Measurements from ENCODE around the gene RASIP1.
A peak's percentile ranks its signal among the peaks of the same experiment; 100 is the strongest.
"Not testable (repeated sequence)": the region's sequence is repeated elsewhere in the genome, so short reads cannot be mapped to it uniquely, and the experiment has no call there.

RASIP1 gene

DNA sequence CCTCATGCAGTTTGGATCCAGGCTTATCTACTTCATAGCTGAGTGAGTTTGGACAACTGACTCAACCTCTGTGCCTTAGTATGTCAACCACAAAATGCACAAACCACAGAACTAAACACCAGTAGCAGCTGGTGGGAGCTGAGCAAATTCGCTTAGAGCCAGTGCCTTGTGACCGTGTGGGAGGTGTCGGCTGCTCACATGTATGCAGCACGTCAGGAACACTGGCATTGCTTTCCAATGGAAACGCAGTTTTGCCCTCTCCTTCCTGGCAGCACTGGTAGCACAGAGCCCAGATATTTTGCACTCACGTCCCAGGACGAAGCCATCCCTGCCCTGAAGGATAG lies 59.3 kb downstream of the RASIP1 start:
- DNase-seq (ENCODE audit: low spot score) = peak; percentile 64
- TF ChIP-seq, protein P1, sequence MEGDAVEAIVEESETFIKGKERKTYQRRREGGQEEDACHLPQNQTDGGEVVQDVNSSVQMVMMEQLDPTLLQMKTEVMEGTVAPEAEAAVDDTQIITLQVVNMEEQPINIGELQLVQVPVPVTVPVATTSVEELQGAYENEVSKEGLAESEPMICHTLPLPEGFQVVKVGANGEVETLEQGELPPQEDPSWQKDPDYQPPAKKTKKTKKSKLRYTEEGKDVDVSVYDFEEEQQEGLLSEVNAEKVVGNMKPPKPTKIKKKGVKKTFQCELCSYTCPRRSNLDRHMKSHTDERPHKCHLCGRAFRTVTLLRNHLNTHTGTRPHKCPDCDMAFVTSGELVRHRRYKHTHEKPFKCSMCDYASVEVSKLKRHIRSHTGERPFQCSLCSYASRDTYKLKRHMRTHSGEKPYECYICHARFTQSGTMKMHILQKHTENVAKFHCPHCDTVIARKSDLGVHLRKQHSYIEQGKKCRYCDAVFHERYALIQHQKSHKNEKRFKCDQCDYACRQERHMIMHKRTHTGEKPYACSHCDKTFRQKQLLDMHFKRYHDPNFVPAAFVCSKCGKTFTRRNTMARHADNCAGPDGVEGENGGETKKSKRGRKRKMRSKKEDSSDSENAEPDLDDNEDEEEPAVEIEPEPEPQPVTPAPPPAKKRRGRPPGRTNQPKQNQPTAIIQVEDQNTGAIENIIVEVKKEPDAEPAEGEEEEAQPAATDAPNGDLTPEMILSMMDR (IDR thresholded peaks at IDR 0.05; ENCODE audit: borderline replicate concordance, control extremely low read depth, extremely low read depth, insufficient read depth, missing control alignments) = no peak
- in situ Hi-C loops (cut with MboI; ENCODE audit: low sequenced_read_pairs, unreplicated experiment) = no loop called here

DNA sequence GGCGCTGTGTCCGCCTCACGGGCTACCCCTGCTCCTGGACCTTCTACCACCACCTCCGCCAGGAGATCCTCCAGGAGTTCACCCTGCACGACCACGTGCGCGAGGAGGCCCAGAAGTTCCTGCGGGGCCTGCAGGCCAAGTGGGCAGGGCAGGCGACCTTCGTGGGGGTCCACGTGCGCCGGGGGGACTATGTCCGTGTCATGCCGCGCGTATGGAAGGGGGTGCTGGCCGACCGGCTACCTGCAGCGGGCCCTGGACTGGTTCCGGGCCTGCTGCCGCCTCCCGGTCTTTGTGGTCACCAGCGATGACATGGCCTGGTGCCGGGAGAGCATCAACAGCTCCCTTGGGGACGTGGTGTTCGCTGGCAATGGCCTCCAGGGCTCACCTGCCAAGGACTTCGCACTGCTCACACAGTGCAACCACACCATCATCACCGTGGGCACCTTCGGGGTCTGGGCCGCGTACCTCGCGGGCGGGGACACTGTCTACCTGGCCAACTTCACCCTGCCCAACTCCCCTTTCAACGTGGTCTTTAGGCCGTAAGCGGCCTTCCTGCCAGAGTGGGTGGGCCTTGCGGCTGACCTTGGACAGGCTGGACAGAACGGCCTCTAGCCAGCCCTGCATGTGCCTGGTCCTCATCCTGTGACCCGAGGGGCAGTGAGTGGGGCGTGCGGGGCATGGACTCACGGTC lies 59.8 kb downstream of the RASIP1 start:
- peak; percentile 25 for DNase-seq (ENCODE audit: low spot score)
- in situ Hi-C loops (cut with MboI; ENCODE audit: low sequenced_read_pairs, unreplicated experiment) = no loop called here
- TF ChIP-seq, protein P1 (IDR thresholded peaks at IDR 0.05; ENCODE audit: borderline replicate concordance, control extremely low read depth, extremely low read depth, insufficient read depth, missing control alignments) = no peak

DNA sequence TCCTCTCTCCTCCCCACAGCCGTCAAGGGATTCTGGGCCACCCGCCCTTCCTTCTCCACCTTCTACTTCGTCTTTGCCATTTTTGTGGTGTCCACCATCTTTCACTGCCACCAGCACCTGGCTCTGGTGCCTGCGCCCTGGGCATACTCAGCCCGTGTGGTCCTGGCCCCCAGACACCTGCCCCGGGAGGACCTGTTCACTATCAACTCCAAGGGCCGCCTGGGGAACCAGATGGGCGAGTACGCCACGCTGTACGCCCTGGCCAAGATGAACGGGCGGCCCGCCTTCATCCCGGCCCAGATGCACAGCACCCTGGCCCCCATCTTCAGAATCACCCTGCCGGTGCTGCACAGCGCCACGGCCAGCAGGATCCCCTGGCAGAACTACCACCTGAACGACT lies 60.4 kb downstream of the RASIP1 start:
- DNase-seq (ENCODE audit: low spot score); in situ Hi-C loops (cut with MboI; ENCODE audit: low sequenced_read_pairs, unreplicated experiment): not testable (repeated sequence)

DNA sequence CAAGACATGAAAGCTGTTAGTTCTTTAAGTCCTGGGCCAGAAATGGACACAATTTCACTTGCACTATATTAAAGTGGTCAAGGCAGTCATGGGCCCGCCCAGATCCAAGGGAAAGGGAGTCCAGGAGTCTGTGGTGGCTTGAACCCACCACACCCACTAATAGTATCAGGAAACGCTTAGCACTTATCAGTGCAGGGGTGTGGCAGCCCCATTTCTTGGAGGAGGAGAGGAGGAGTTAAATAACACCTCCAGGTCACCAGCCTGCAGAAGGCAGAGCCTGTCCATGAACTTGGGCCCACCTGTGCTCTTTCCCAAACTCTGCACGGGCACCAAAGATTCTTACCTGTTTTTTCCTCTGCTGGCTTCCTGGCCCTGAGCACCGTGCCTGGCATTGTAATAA lies 62.2 kb downstream of the RASIP1 start:
- in situ Hi-C loops (cut with MboI; ENCODE audit: low sequenced_read_pairs, unreplicated experiment) = no loop called here
- TF ChIP-seq, protein P1 (IDR thresholded peaks at IDR 0.05; ENCODE audit: borderline replicate concordance, control extremely low read depth, extremely low read depth, insufficient read depth, missing control alignments) = no peak
- peak; percentile 17 for DNase-seq (ENCODE audit: low spot score)

DNA sequence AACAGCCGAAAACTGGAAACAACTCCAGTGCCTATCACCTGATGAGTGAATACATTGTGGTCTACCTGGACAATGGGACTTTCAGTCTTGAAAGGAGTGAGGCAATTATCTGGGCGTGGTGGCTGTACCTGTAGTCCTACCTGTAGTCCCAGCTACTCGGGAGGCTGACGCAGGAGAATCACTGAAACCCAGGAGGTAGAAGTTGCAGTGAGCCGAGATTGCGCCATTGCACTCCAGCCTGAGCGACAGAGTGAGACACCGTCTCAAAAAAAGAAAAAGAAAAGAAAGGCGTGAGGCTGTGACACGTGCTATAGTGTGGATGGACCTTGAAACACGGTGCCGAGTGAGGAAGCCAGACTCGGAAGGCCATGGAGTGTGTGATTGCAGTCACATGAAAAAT lies 63.5 kb downstream of the RASIP1 start:
- DNase-seq (ENCODE audit: low spot score) = no peak
- TF ChIP-seq, protein P1 (IDR thresholded peaks at IDR 0.05; ENCODE audit: borderline replicate concordance, control extremely low read depth, extremely low read depth, insufficient read depth, missing control alignments) = no peak
- in situ Hi-C loops (cut with MboI; ENCODE audit: low sequenced_read_pairs, unreplicated experiment) = no loop called here

DNA sequence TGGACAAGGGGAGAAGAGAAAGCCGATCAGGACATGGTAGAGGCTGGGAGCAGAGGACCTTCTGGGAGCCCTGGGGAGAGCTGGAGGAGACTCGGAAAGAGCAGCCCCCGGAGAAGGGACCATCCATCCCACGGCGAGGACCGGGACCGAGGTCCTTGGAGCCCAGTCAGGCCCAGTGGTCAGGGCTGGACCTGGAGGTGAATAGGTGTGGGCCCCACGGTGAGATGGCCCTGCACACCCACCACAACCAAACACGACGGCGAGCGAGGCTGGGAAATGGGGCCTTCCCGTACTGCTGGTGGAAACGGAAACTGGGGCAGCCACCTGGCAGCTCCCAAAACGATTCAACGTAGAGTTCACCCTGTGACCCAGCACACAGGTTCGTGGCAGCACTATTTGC lies 63.9 kb downstream of the RASIP1 start:
- TF ChIP-seq, protein P1 (IDR thresholded peaks at IDR 0.05; ENCODE audit: borderline replicate concordance, control extremely low read depth, extremely low read depth, insufficient read depth, missing control alignments) = no peak
- no peak for DNase-seq (ENCODE audit: low spot score)
- in situ Hi-C loops (cut with MboI; ENCODE audit: low sequenced_read_pairs, unreplicated experiment) = no loop called here

DNA sequence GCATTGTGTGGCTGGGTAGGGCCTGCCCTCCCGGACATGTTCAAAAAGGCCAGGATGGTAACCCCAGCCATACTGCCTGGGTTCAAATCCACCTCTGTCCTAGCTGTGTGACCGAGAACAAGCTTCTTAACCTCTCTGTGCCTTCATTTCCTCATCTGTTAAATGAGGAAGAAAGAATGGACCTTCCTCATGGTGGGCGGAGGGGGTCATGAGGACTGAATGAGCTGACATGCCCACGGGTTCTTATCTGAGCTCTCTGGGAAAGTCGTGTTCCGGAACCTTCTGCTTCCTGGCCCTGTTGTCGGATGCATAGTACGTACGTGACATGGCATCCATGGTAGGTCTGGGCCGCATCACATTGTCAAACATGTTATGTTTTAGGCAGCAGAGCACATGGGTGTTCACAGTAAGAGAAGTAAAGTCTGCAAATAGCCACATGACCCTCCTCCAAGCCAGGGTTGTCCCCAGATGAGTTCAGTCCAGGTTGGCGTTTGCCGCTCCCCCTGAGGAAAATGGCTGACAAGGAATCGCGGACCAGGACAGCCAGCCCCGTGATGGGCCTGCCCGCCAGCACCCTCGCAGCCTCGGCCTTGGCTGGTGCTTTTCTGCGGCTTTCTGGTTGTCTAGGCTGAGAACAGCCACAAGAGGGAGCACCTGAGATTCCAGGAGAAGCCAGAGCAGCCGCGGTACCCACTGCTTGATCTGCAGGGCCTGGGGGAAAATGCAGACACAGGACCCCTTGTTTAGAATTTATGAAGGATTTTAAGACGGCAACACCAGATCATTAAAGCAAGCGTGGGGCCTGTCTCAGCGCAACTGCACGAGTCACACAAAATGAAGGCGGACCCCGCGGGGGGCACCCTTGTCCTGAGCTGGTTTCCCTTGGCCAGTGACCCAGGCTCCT lies 65.2 kb downstream of the RASIP1 start:
- DNase-seq (ENCODE audit: low spot score) = peak; percentile 95
- TF ChIP-seq, protein P1 (IDR thresholded peaks at IDR 0.05; ENCODE audit: borderline replicate concordance, control extremely low read depth, extremely low read depth, insufficient read depth, missing control alignments) = peak; percentile 77
- in situ Hi-C loops (cut with MboI; ENCODE audit: low sequenced_read_pairs, unreplicated experiment) = no loop called here
